Kidney (tissue), 14 donors: Measurements from ENCODE around the gene CALD1. TPM values are rescaled to one million over a fixed set of nuclear protein-coding genes. Genes with fewer than 3 reads are reported as not detected.

ENCODE experiments used
- DNase-seq, 5 donors: peaks; one replicate each; pipeline ENCODE4 v3.0.0-alpha.2; 2013 to 2020
- FAIRE-seq: peaks from 2 replicates; lab custom pipeline; 2012; peaks lifted over from hg19 to GRCh38; lab: Jason Lieb, UNC
- H3K27ac ChIP-seq, 2 donors: one replicate each; pipeline ENCODE4 v1.7.0; 2013; ENCODE audit warnings: low read depth in 2 of 2, low read length in 2 of 2, inconsistent platforms in 1 of 2
- H3K27me3 ChIP-seq: one replicate; pipeline ENCODE4 v1.7.1; 2013; ENCODE audit warnings: low read length, inconsistent platforms; ENCODE audit not compliant: control insufficient read depth, insufficient read depth
- H3K36me3 ChIP-seq, 3 donors: one replicate each; pipeline versions ENCODE4 v1.7.0 to v1.7.1; 2013; ENCODE audit warnings: low read length in 3 of 3, control low read depth in 1 of 3, inconsistent platforms in 1 of 3; ENCODE audit not compliant: insufficient read depth in 3 of 3, control insufficient read depth in 2 of 3
- H3K4me1 ChIP-seq, 3 donors: one replicate each; pipeline versions ENCODE4 v1.7.0 to v1.7.1; 2013; ENCODE audit warnings: low read length in 3 of 3, inconsistent platforms in 1 of 3, low read depth in 1 of 3; ENCODE audit not compliant: control insufficient read depth in 2 of 3, insufficient read depth in 2 of 3
- H3K4me3 ChIP-seq, 3 donors: one replicate each; pipeline versions ENCODE4 v1.7.0 to v1.8.1; 2013; ENCODE audit warnings: low read length in 3 of 3, control low read depth in 1 of 3, inconsistent platforms in 1 of 3
- H3K9ac ChIP-seq, 3 donors: one replicate each; pipeline versions ENCODE4 v1.7.0 to v1.7.1; 2013; ENCODE audit warnings: low read length in 3 of 3, control low read depth in 1 of 3, inconsistent platforms in 1 of 3
- H3K9me3 ChIP-seq, 3 donors: one replicate each; pipeline versions ENCODE4 v1.7.0 to v1.7.1; 2013; ENCODE audit warnings: low read length in 3 of 3, control low read depth in 1 of 3, inconsistent platforms in 1 of 3; ENCODE audit not compliant: control insufficient read depth in 2 of 3, insufficient read depth in 1 of 3
- CTCF ChIP-seq: IDR thresholded peaks from 3 replicates; pipeline ENCODE4 v1.5.1; 2012; ENCODE audit warnings: mild to moderate bottlenecking, moderate library complexity, borderline replicate concordance; ENCODE audit not compliant: insufficient read depth; ENCODE audit errors: extremely low read depth
- intact Hi-C: fragments of 100-400 bp; cut with DNase I; formaldehyde crosslinking; loops from one replicate; pipeline ENCODE4 v1.11.1; 2022
- polyA plus RNA-seq: library from polyadenylated mRNA; stranded (reverse); fragments of 350-450 nt; fragmentation: Illumina TruSeq; extraction: RNeasy Lipid Tissue Mini Kit (QIAGEN cat#74804); gene quantifications from one replicate; pipeline ENCODE4 v1.2.3, GENCODE V29; 2014; ENCODE audit warnings: low read depth, low replicate concordance; ENCODE audit not compliant: insufficient read depth
- total RNA-seq: library from RNA; stranded (reverse); fragmentation: NEBNext Ultra II Directional; extraction: Animal tissue kit (Norgen Biotek cat#: 25700); gene quantifications from one replicate; pipeline ENCODE4 v1.2.1, GENCODE V29; 2021
- donor health status: control.
- donor health status: control.
- donor health status: control.
- donor health status: control.
- donor health status: control.
- donor health status: DM: yes; HTN: yes; CAD: no.
- donor health status: Normal renal cell carcinoma (clear cell type).

Gene CALD1
- total and polyA plus RNA-seq, 2 donors from 2014 or later = 72.7 to 218 TPM

- intact Hi-C loops = no loop called here
- no peak overlapping the region for H3K4me3 ChIP-seq
- H3K36me3 ChIP-seq = no peaks in the 10 kb centered on the region
- H3K9me3 ChIP-seq = no peaks in the 10 kb centered on the region
- H3K9ac ChIP-seq = no peak overlapping the region
- H3K4me1 ChIP-seq = no peaks in the 10 kb centered on the region
- no peak for FAIRE-seq
- no peak for DNase-seq
- no peak overlapping the region for H3K27ac ChIP-seq
- TF ChIP-seq CTCF = no peak
- no peaks in the 10 kb centered on the region for H3K27me3 ChIP-seq
Measured at GRCh38 chr7:134763960-134764359, 15.5 kb upstream of the CALD1 start.

GRCh38 chr7:134764365-134764764 is 15.1 kb upstream of the CALD1 start:
- no peak for FAIRE-seq
- H3K9me3 ChIP-seq = no peaks in the 10 kb centered on the region
- intact Hi-C loops = no loop called here
- no peak overlapping the region for H3K9ac ChIP-seq
- H3K36me3 ChIP-seq = no peaks in the 10 kb centered on the region
- no peak overlapping the region for H3K4me3 ChIP-seq
- TF ChIP-seq CTCF = no peak
- H3K4me1 ChIP-seq = no peaks in the 10 kb centered on the region
- H3K27me3 ChIP-seq = no peaks in the 10 kb centered on the region
- DNase-seq = no peak
- H3K27ac ChIP-seq = no peak overlapping the region

GRCh38 chr7:134766779-134767519 is 12.5 kb upstream of the CALD1 start:
- Histone ChIP-seq H3K4me1 (no peaks in the 10 kb centered on the region), H3K9ac (no peak overlapping the region)

More at GRCh38 chr7:134766779-134767519, 12.5 kb upstream of the CALD1 start:
- TF ChIP-seq CTCF = no peak
- Histone ChIP-seq H3K27me3 (no peaks in the 10 kb centered on the region), H3K27ac (peak overlapping the region in 1 of 2 donors; percentile 67), H3K4me3 (no peak overlapping the region), H3K9me3 (no peaks in the 10 kb centered on the region), H3K36me3 (no peaks in the 10 kb centered on the region)
- intact Hi-C loops = no loop called here
- FAIRE-seq = no peak
- peak in 3 of 5 donors; percentile 33 to 73 (median 62) for DNase-seq
